ENCODE measurements around the gene KRTAP10-4.

Gene KRTAP10-4

DNA sequence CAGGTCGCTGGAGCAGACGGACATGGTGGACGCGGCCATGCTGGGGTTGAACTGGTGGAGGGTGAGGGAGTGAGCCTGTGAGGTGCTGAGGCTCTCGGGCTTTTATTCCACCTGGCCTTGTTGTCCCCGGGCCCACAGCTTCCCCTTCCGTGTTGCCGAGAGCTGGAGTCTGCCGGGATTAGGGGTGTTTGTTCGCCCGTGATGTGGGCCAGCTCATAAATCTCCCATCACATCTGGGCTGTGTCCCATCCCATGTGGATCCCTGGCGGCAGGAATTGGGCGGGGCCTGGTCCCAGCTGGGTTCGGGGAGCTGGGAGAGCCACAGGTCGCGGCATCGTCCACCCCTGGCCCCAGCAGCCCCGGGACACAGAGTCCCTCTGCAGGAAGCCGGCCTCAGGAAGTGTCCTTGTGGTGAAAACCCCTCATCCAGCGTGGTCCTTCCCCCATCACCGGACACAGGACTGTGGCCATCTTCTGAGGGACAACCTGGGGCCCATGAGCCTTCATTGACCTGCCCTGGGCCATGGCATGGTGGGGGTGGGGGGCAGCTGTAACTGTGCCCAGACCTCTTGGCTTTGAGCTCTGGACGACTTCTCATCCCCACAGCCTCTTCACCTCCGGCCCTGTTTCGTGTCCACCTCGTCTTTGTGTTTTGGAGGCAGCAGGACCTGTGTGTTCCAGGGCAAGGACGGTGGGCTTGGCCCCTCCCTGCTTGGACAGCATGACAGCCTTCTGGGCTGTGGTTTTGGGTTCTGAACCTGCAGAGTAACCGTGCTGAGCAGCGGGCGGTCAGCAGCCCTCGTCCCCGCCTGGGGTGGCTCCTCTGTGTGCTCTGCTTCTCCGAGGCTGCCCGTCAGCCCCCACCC, 19.1 kb downstream of the KRTAP10-4 start, which contains the start of gene KRTAP10-6:
TSS of gene KRTAP10-6 (minus strand) at position 60 of the 866 bp plus-strand sequence. CDS start at position 39, 21 bp downstream.
- H3K18ac ChIP-seq (ENCODE audit: low read depth in 1 of 2, low read length in 2 of 2) = no peak within 1 kb of the TSS
- H2AFZ ChIP-seq (ENCODE audit: low read depth, low read length) = no peak within 1 kb of the TSS
- H3K4me2 ChIP-seq (ENCODE audit: low read length, poor library complexity, severe bottlenecking) = no peak within 1 kb of the TSS
- H3K27ac ChIP-seq (ENCODE audit: low read length, poor library complexity, severe bottlenecking) = no peak within 1 kb of the TSS
- H3K27me3 ChIP-seq (ENCODE audit: control insufficient read depth in 1 of 2, insufficient read depth in 1 of 2, low read length in 2 of 2) = peaks cover 39 to 42% of the 10 kb centered on the region in 2 experiments
- H2BK5ac ChIP-seq (ENCODE audit: low read depth, low read length, poor library complexity, severe bottlenecking) = no peak within 1 kb of the TSS
- no peak within 1 kb of the TSS for H4K8ac ChIP-seq (ENCODE audit: low read length)
- no peak within 1 kb of the TSS for H3K4ac ChIP-seq (ENCODE audit: low read depth in 1 of 2, low read length in 2 of 2)
- 82% methylated on average over 33 of the region's 33 CpGs for WGBS
- H2BK15ac ChIP-seq (ENCODE audit: low read depth, poor library complexity, severe bottlenecking) = peak within 1 kb of the TSS; percentile 26
- no peak within 1 kb of the TSS for H2BK120ac ChIP-seq (ENCODE audit: low read depth, low read length)
- no peak within 1 kb of the TSS for H3K14ac ChIP-seq (ENCODE audit: low read length in 2 of 2)
- no peak within 1 kb of the TSS for H2AK5ac ChIP-seq (ENCODE audit: low read length, severe bottlenecking)
- H3K4me1 ChIP-seq (ENCODE audit: control insufficient read depth, insufficient read depth, low read depth, low read length) = no peaks in the 10 kb centered on the region
- no peaks in the 10 kb centered on the region for H3K36me3 ChIP-seq (ENCODE audit: control insufficient read depth in 1 of 2, insufficient read depth in 2 of 2, low read depth in 1 of 2, low read length in 2 of 2)
- no peak for DNase-seq
- H3K23ac ChIP-seq (ENCODE audit: low read length in 2 of 2) = no peak within 1 kb of the TSS
- H2BK12ac ChIP-seq (ENCODE audit: low read length in 2 of 2) = no peak within 1 kb of the TSS
- no peak within 1 kb of the TSS for H3K9ac ChIP-seq (ENCODE audit: low read length)
- H3K9me3 ChIP-seq (ENCODE audit: control insufficient read depth, low read length) = peaks cover 3% of the 10 kb centered on the region
- no peak within 1 kb of the TSS for H3K4me3 ChIP-seq (ENCODE audit: insufficient read depth in 1 of 2, low read depth in 1 of 2, low read length in 2 of 2)
- H3K79me1 ChIP-seq (replicated peaks; ENCODE audit: low read length, poor library complexity, severe bottlenecking) = no peaks in the 10 kb centered on the region
- no peak within 1 kb of the TSS for H4K91ac ChIP-seq (ENCODE audit: low read length)

DNA sequence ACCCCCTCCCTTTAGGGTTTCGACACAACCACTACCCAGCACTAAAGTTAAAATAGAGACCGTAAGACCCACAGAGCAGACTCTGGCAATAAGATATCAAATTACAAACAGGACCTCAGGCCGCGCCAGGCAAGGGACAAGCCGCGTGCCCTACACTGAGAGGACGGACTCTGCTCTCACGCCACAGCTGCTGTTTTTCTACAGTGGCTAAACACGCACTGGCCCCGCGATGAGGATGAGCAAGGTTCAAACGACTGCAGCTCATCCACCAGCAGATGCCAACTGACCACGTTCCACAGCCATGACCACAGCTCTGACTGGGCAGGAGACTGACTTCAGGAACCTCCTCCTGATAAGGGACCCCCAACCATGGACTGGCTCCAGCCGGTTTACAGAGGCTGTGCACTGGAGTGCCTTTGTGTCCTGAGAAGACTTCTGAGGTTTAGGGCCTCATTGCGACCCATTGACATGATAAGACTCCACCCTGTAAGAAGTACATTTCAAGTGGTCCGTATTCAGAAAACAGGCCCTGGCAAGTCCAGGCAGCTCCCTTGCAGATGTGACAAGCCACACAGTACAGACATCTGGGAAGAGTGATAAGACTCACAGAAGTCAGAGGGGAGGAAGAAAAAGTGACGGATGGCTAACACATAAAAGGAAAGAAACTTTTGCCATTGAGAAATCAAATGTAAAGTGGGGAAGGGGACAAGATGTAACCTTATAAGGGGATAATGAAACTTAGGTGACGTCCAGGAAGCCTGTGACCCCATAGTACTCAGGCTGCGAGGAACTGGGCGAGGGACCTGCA, 20.3 kb downstream of the KRTAP10-4 start:
- peaks cover 39 to 47% of the 10 kb centered on the region in 2 experiments for H3K27me3 ChIP-seq (ENCODE audit: control insufficient read depth in 1 of 2, insufficient read depth in 1 of 2, low read length in 2 of 2)
- no peak overlapping the region for H2BK120ac ChIP-seq (ENCODE audit: low read depth, low read length)
- H3K4ac ChIP-seq (ENCODE audit: low read depth in 1 of 2, low read length in 2 of 2) = no peak overlapping the region
- no peak overlapping the region for H3K23ac ChIP-seq (ENCODE audit: low read length in 2 of 2)
- 57% methylated on average over 20 of the region's 20 CpGs for WGBS
- no peak overlapping the region for H2BK12ac ChIP-seq (ENCODE audit: low read length in 2 of 2)
- no peak overlapping the region for H3K27ac ChIP-seq (ENCODE audit: low read length, poor library complexity, severe bottlenecking)
- no peak overlapping the region for H3K4me2 ChIP-seq (ENCODE audit: low read length, poor library complexity, severe bottlenecking)
- H3K4me1 ChIP-seq (ENCODE audit: control insufficient read depth, insufficient read depth, low read depth, low read length) = no peaks in the 10 kb centered on the region
- H4K8ac ChIP-seq (ENCODE audit: low read length) = no peak overlapping the region
- no peak overlapping the region for H2AFZ ChIP-seq (ENCODE audit: low read depth, low read length)
- no peak overlapping the region for H3K14ac ChIP-seq (ENCODE audit: low read length in 2 of 2)
- no peak overlapping the region for H3K9ac ChIP-seq (ENCODE audit: low read length)
- H2BK15ac ChIP-seq (ENCODE audit: low read depth, poor library complexity, severe bottlenecking) = no peak overlapping the region
- no peak overlapping the region for H2BK5ac ChIP-seq (ENCODE audit: low read depth, low read length, poor library complexity, severe bottlenecking)
- no peaks in the 10 kb centered on the region for H3K79me1 ChIP-seq (replicated peaks; ENCODE audit: low read length, poor library complexity, severe bottlenecking)
- H2AK5ac ChIP-seq (ENCODE audit: low read length, severe bottlenecking) = no peak overlapping the region
- H4K91ac ChIP-seq (ENCODE audit: low read length) = no peak overlapping the region
- no peak overlapping the region for H3K18ac ChIP-seq (ENCODE audit: low read depth in 1 of 2, low read length in 2 of 2)
- peak; percentile 4 for DNase-seq
- no peak overlapping the region for H3K4me3 ChIP-seq (ENCODE audit: insufficient read depth in 1 of 2, low read depth in 1 of 2, low read length in 2 of 2)
- H3K36me3 ChIP-seq (ENCODE audit: control insufficient read depth in 1 of 2, insufficient read depth in 2 of 2, low read depth in 1 of 2, low read length in 2 of 2) = no peaks in the 10 kb centered on the region
- peaks cover 3% of the 10 kb centered on the region for H3K9me3 ChIP-seq (ENCODE audit: control insufficient read depth, low read length)

DNA sequence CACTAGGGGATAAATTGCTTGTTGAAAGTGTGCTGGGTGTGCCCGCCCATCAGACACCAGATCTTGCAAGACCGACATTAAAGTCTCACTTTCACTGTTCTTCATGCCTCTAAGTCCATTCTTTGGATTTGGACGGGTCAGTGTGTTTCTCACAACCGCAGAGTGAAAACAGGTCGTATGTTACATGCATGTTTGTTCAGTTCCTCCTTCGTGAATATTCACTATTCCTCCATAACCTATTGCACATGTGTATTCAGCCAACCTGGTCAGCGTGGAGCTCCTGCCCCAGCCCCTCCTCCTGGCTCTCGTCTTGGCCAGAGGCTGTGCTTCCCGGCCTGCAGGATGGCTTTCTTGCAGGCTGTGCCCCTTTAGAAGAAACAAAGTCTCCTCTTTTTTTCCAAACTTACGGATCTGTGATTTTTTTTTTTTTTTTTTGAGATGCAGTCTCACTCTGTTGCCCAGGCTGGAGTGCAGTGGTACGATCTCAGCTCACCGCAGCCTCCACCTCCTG, 20.9 kb downstream of the KRTAP10-4 start:
- no peak overlapping the region for H2BK120ac ChIP-seq (ENCODE audit: low read depth, low read length)
- H2AK5ac ChIP-seq (ENCODE audit: low read length, severe bottlenecking) = no peak overlapping the region
- H3K27me3 ChIP-seq (ENCODE audit: control insufficient read depth in 1 of 2, insufficient read depth in 1 of 2, low read length in 2 of 2) = peaks cover 39 to 47% of the 10 kb centered on the region in 2 experiments
- H4K91ac ChIP-seq (ENCODE audit: low read length) = no peak overlapping the region
- H2BK15ac ChIP-seq (ENCODE audit: low read depth, poor library complexity, severe bottlenecking) = no peak overlapping the region
- H3K27ac ChIP-seq (ENCODE audit: low read length, poor library complexity, severe bottlenecking) = no peak overlapping the region
- H3K4ac ChIP-seq (ENCODE audit: low read depth in 1 of 2, low read length in 2 of 2) = no peak overlapping the region
- no peak overlapping the region for H2BK5ac ChIP-seq (ENCODE audit: low read depth, low read length, poor library complexity, severe bottlenecking)
- H3K23ac ChIP-seq (ENCODE audit: low read length in 2 of 2) = no peak overlapping the region
- no peaks in the 10 kb centered on the region for H3K36me3 ChIP-seq (ENCODE audit: control insufficient read depth in 1 of 2, insufficient read depth in 2 of 2, low read depth in 1 of 2, low read length in 2 of 2)
- H2AFZ ChIP-seq (ENCODE audit: low read depth, low read length) = no peak overlapping the region
- H3K9ac ChIP-seq (ENCODE audit: low read length) = no peak overlapping the region
- H3K18ac ChIP-seq (ENCODE audit: low read depth in 1 of 2, low read length in 2 of 2) = no peak overlapping the region
- peaks cover 3% of the 10 kb centered on the region for H3K9me3 ChIP-seq (ENCODE audit: control insufficient read depth, low read length)
- no peak overlapping the region for H2BK12ac ChIP-seq (ENCODE audit: low read length in 2 of 2)
- no peak overlapping the region for H3K4me3 ChIP-seq (ENCODE audit: insufficient read depth in 1 of 2, low read depth in 1 of 2, low read length in 2 of 2)
- WGBS = 72% methylated on average over 10 of the region's 12 CpGs
- H4K8ac ChIP-seq (ENCODE audit: low read length) = no peak overlapping the region
- no peak for DNase-seq
- H3K4me1 ChIP-seq (ENCODE audit: control insufficient read depth, insufficient read depth, low read depth, low read length) = no peaks in the 10 kb centered on the region
- no peak overlapping the region for H3K4me2 ChIP-seq (ENCODE audit: low read length, poor library complexity, severe bottlenecking)
- H3K79me1 ChIP-seq (replicated peaks; ENCODE audit: low read length, poor library complexity, severe bottlenecking) = no peaks in the 10 kb centered on the region
- no peak overlapping the region for H3K14ac ChIP-seq (ENCODE audit: low read length in 2 of 2)

DNA sequence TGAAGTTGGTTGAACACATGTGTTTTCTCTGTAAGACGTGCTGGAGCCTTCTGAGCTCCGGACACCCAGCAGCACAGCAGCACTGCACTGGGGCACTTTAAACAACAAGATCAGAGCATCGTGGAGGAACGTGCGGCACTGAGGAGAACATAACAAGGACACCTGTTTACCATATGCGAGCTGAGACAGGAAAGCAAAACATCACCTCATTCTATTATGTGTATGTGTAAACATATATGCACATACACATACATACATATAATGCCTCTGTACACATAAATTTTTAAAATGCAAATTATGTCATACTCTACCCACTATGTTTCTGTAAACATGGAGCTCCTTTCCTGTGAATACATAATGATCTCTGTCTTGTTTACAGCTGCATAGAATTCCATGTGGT, 22.0 kb downstream of the KRTAP10-4 start:
- no peak overlapping the region for H3K4ac ChIP-seq (ENCODE audit: low read depth in 1 of 2, low read length in 2 of 2)
- no peak overlapping the region for H3K23ac ChIP-seq (ENCODE audit: low read length in 2 of 2)
- H2AK5ac ChIP-seq (ENCODE audit: low read length, severe bottlenecking) = no peak overlapping the region
- H3K4me2 ChIP-seq (ENCODE audit: low read length, poor library complexity, severe bottlenecking) = no peak overlapping the region
- no peak overlapping the region for H3K9ac ChIP-seq (ENCODE audit: low read length)
- 77% methylated on average over 4 of the region's 6 CpGs for WGBS
- H2BK5ac ChIP-seq (ENCODE audit: low read depth, low read length, poor library complexity, severe bottlenecking) = no peak overlapping the region
- H3K79me1 ChIP-seq (replicated peaks; ENCODE audit: low read length, poor library complexity, severe bottlenecking) = no peaks in the 10 kb centered on the region
- H3K4me1 ChIP-seq (ENCODE audit: control insufficient read depth, insufficient read depth, low read depth, low read length) = no peaks in the 10 kb centered on the region
- DNase-seq = no peak
- no peak overlapping the region for H3K14ac ChIP-seq (ENCODE audit: low read length in 2 of 2)
- H3K27ac ChIP-seq (ENCODE audit: low read length, poor library complexity, severe bottlenecking) = no peak overlapping the region
- H4K8ac ChIP-seq (ENCODE audit: low read length) = no peak overlapping the region
- no peak overlapping the region for H3K4me3 ChIP-seq (ENCODE audit: insufficient read depth in 1 of 2, low read depth in 1 of 2, low read length in 2 of 2)
- no peak overlapping the region for H2AFZ ChIP-seq (ENCODE audit: low read depth, low read length)
- no peak overlapping the region for H2BK15ac ChIP-seq (ENCODE audit: low read depth, poor library complexity, severe bottlenecking)
- no peak overlapping the region for H4K91ac ChIP-seq (ENCODE audit: low read length)
- H3K36me3 ChIP-seq (ENCODE audit: control insufficient read depth in 1 of 2, insufficient read depth in 2 of 2, low read depth in 1 of 2, low read length in 2 of 2) = no peaks in the 10 kb centered on the region
- H3K27me3 ChIP-seq (ENCODE audit: control insufficient read depth in 1 of 2, insufficient read depth in 1 of 2, low read length in 2 of 2) = peaks cover 33 to 47% of the 10 kb centered on the region in 2 experiments
- no peak overlapping the region for H2BK120ac ChIP-seq (ENCODE audit: low read depth, low read length)
- no peak overlapping the region for H2BK12ac ChIP-seq (ENCODE audit: low read length in 2 of 2)
- H3K18ac ChIP-seq (ENCODE audit: low read depth in 1 of 2, low read length in 2 of 2) = no peak overlapping the region
- H3K9me3 ChIP-seq (ENCODE audit: control insufficient read depth, low read length) = peaks cover 3% of the 10 kb centered on the region

All from mesenchymal stem cell (in vitro differentiated cells and primary cell).